H1 (cell line): ENCODE results near the gene MRGPRX2. TPM values are rescaled to one million over a fixed set of nuclear protein-coding genes. Genes with fewer than 3 reads are reported as not detected.

ENCODE experiments used
- CTCF ChIA-PET: fragments of 300-600 bp; sonication (Branson Sonifier 250); formaldehyde crosslinking; loops from one replicate; lab custom pipeline; 2021; ENCODE audit not compliant: partially characterized antibody; lab: Charles Lee
- POLR2A ChIA-PET: fragments of 300-600 bp; sonication (Branson Sonifier 250); formaldehyde crosslinking; loops from one replicate; lab custom pipeline; 2021; ENCODE audit warnings: inconsistent platforms; ENCODE audit not compliant: partially characterized antibody; lab: Charles Lee
- DNase-seq, 2 experiments: peaks; one replicate each; pipeline versions ENCODE4 v3.0.0 to v3.0.0-alpha.2; 2010 to 2022; ENCODE audit warnings: low spot score in 2 of 2, low read depth in 1 of 2, mixed read lengths in 1 of 2
- FAIRE-seq: peaks from 2 replicates; lab custom pipeline; 2011; peaks lifted over from hg19 to GRCh38; lab: Jason Lieb, UNC
- H2AFZ ChIP-seq: 2 replicates; pipeline ENCODE4 v1.8.1; 2012; ENCODE audit warnings: low read length, inconsistent platforms
- H2AK5ac ChIP-seq: 2 replicates; pipeline ENCODE4 v1.6.1; 2013; ENCODE audit warnings: low read depth, low read length
- H2BK120ac ChIP-seq: replicated peaks from 2 replicates; pipeline ENCODE3; 2013; ENCODE audit warnings: low read depth, low read length, inconsistent platforms
- H2BK12ac ChIP-seq: 2 replicates; pipeline ENCODE4 v1.6.1; 2013; ENCODE audit warnings: low read depth, low read length
- H2BK15ac ChIP-seq: 2 replicates; pipeline ENCODE4 v1.6.1; 2013; ENCODE audit warnings: low read length
- H2BK20ac ChIP-seq: 2 replicates; pipeline ENCODE4 v1.6.1; 2013; ENCODE audit warnings: low read length
- H2BK5ac ChIP-seq: 2 replicates; pipeline ENCODE4 v1.6.1; 2013; ENCODE audit warnings: low read depth, low read length
- H3K14ac ChIP-seq: 2 replicates; pipeline ENCODE4 v1.6.1; 2013; ENCODE audit warnings: inconsistent platforms; ENCODE audit not compliant: insufficient read length
- H3K18ac ChIP-seq: 2 replicates; pipeline ENCODE4 v1.6.1; 2013; ENCODE audit warnings: low read length; ENCODE audit errors: extremely low read depth
- H3K23ac ChIP-seq: 2 replicates; pipeline ENCODE4 v1.6.1; 2013; ENCODE audit warnings: inconsistent platforms; ENCODE audit not compliant: insufficient read length
- H3K23me2 ChIP-seq: 2 replicates; pipeline ENCODE4 v1.6.1; 2013; ENCODE audit warnings: low read depth, low read length
- H3K27ac ChIP-seq: 2 replicates; pipeline ENCODE4 v1.6.1; 2011; ENCODE audit warnings: low read depth, low read length, inconsistent platforms
- H3K27me3 ChIP-seq, 4 experiments: replicated peaks in 1 of 4; 1 replicate in 1 of 4; 2 replicates in 3 of 4; pipeline versions ENCODE4 v1.6.1 to v1.8.1; 2011 to 2013; ENCODE audit warnings: low read length in 3 of 4, mild to moderate bottlenecking in 3 of 4, inconsistent platforms in 2 of 4, mixed read lengths in 2 of 4, moderate library complexity in 1 of 4; ENCODE audit not compliant: control insufficient read depth in 3 of 4, insufficient read depth in 3 of 4; ENCODE audit errors: extremely low read depth in 1 of 4
- H3K36me3 ChIP-seq, 4 experiments: 2 replicates each; pipeline versions ENCODE4 v1.6.1 to v1.8.1; 2011 to 2013; ENCODE audit warnings: mild to moderate bottlenecking in 4 of 4, low read length in 3 of 4, moderate library complexity in 2 of 4, control low read depth in 1 of 4, inconsistent platforms in 1 of 4; ENCODE audit not compliant: insufficient read depth in 4 of 4, control insufficient read depth in 2 of 4
- H3K4ac ChIP-seq: replicated peaks from 2 replicates; pipeline ENCODE3; 2013; ENCODE audit warnings: low read length, low read depth, mixed read lengths, inconsistent platforms; ENCODE audit not compliant: insufficient read length
- H3K4me1 ChIP-seq, 4 experiments: replicated peaks in 1 of 4; 1 replicate in 1 of 4; 2 replicates in 3 of 4; pipeline versions ENCODE4 v1.6.1 to v1.8.1; 2011 to 2013; ENCODE audit warnings: low read length in 3 of 4, inconsistent platforms in 2 of 4, mixed read lengths in 1 of 4; ENCODE audit not compliant: insufficient read depth in 4 of 4, control insufficient read depth in 3 of 4
- H3K4me2 ChIP-seq, 2 experiments: 2 replicates each; pipeline versions ENCODE4 v1.6.1 to v1.8.1; 2011 to 2013; ENCODE audit warnings: low read depth in 2 of 2, low read length in 2 of 2, control low read depth in 1 of 2, inconsistent platforms in 1 of 2, mild to moderate bottlenecking in 1 of 2; ENCODE audit not compliant: insufficient read depth in 1 of 2
- H3K4me3 ChIP-seq, 4 experiments: fragments of 200-600, 300-600 bp in 1 of 4; sonication (generic), shearing (Covaris generic), sonication (Bioruptor Twin) in 1 of 4; 2 replicates each; pipeline versions ENCODE4 v1.5.1 to v1.8.1; 2011 to 2016; ENCODE audit warnings: low read length in 4 of 4, low read depth in 3 of 4, control low read depth in 2 of 4, inconsistent platforms in 2 of 4, mild to moderate bottlenecking in 2 of 4, mixed read lengths in 1 of 4, moderate library complexity in 1 of 4; ENCODE audit not compliant: insufficient read depth in 2 of 4; ENCODE audit errors: extremely low read depth in 1 of 4
- H3K56ac ChIP-seq: replicated peaks from 2 replicates; pipeline ENCODE3; 2013; ENCODE audit warnings: low read depth, mild to moderate bottlenecking, mixed read lengths, low read length, inconsistent platforms; ENCODE audit not compliant: insufficient read length
- H3K79me1 ChIP-seq: 2 replicates; pipeline ENCODE4 v1.6.1; 2013; ENCODE audit warnings: low read depth, low read length, control low read depth
- H3K79me2 ChIP-seq, 2 experiments: 2 replicates each; pipeline versions ENCODE4 v1.6.1 to v1.8.1; 2012 to 2013; ENCODE audit warnings: low read length in 2 of 2, mild to moderate bottlenecking in 2 of 2, inconsistent platforms in 1 of 2; ENCODE audit not compliant: insufficient read depth in 2 of 2, control insufficient read depth in 1 of 2
- H3K9ac ChIP-seq, 4 experiments: replicated peaks in 1 of 4; 1 replicate in 1 of 4; 2 replicates in 3 of 4; pipeline versions ENCODE4 v1.6.1 to v1.8.1; 2011 to 2013; ENCODE audit warnings: low read depth in 3 of 4, low read length in 3 of 4, control low read depth in 2 of 4, mild to moderate bottlenecking in 2 of 4, moderate library complexity in 2 of 4, inconsistent platforms in 1 of 4; ENCODE audit errors: extremely low read depth in 1 of 4
- H3K9me3 ChIP-seq, 2 experiments: 2 replicates each; pipeline versions ENCODE4 v1.6.1 to v1.8.1; 2012 to 2013; ENCODE audit warnings: mild to moderate bottlenecking in 2 of 2, moderate library complexity in 2 of 2, control low read depth in 1 of 2, inconsistent platforms in 1 of 2, low read depth in 1 of 2, low read length in 1 of 2, mixed read lengths in 1 of 2; ENCODE audit not compliant: insufficient read depth in 2 of 2
- H4K20me1 ChIP-seq, 2 experiments: replicated peaks in 1 of 2; 2 replicates each; pipeline versions ENCODE3 to v1.8.1; 2011 to 2013; ENCODE audit warnings: inconsistent platforms in 2 of 2, low read length in 2 of 2, mild to moderate bottlenecking in 1 of 2; ENCODE audit not compliant: insufficient read depth in 2 of 2, control insufficient read depth in 1 of 2
- H4K5ac ChIP-seq: 2 replicates; pipeline ENCODE4 v1.6.1; 2013; ENCODE audit warnings: low read length, low read depth, mixed read lengths, inconsistent platforms; ENCODE audit not compliant: insufficient read length
- H4K8ac ChIP-seq: 2 replicates; pipeline ENCODE4 v1.8.0; 2013; ENCODE audit warnings: mild to moderate bottlenecking, moderate library complexity, low read length, inconsistent platforms; ENCODE audit not compliant: insufficient read depth; ENCODE audit errors: extremely low read depth
- H4K91ac ChIP-seq: replicated peaks from 2 replicates; pipeline ENCODE3; 2013; ENCODE audit warnings: low read length, mixed read lengths, inconsistent platforms; ENCODE audit not compliant: insufficient read length
- GTF2F1 ChIP-seq: IDR thresholded peaks from 2 replicates; pipeline ENCODE4 v1.6.1; 2012; ENCODE audit warnings: low read depth, low read length, improper control_type of control experiment, borderline replicate concordance
- RFX5 ChIP-seq: IDR thresholded peaks from 2 replicates; pipeline ENCODE4 v1.6.1; 2011; ENCODE audit warnings: low read depth, low read length, improper control_type of control experiment, borderline replicate concordance
- TAF7 ChIP-seq: optimal IDR thresholded peaks from 2 replicates; pipeline ENCODE3; 2011; ENCODE audit warnings: low read depth, mild to moderate bottlenecking, inconsistent platforms, low read length, moderate library complexity, borderline replicate concordance
- WGBS, 2 experiments: shearing (Covaris generic) in 1 of 2; methylation state at CpG; one replicate each; pipeline versions ENCODE4 v1.1.6 to v1.1.7; 2013 to 2015; ENCODE audit warnings: low lambda C conversion rate in 2 of 2, mixed read lengths in 2 of 2, inconsistent platforms in 1 of 2, low coverage in 1 of 2, missing lambda C conversion rate in 1 of 2; ENCODE audit not compliant: insufficient replicate concordance in 2 of 2, insufficient coverage in 1 of 2, insufficient read length in 1 of 2; ENCODE audit errors: extremely low coverage in 1 of 2, missing lambda C conversion rate in 1 of 2; 5-methylcytosine and 5-hydroxymethylcytosine counted together
- polyA plus RNA-seq, 7 experiments: library from polyadenylated mRNA; depleted of rRNA in 3 of 7; stranded (reverse) in 5 of 7; unstranded in 2 of 7; fragments of >200 nt in 5 of 7; fragments of 200-250 nt in 2 of 7; gene quantifications; 1 replicate in 5 of 7; 2 replicates in 1 of 7; 4 replicates in 1 of 7; pipeline versions ENCODE4 v1.2.1 to v1.2.3, GENCODE V29; 2011 to 2013; ENCODE audit warnings: missing spikeins in 2 of 7, mixed read lengths in 2 of 7
- total RNA-seq: library from RNA; stranded (reverse); fragmentation: NEBNext Ultra II Directional; extraction: Animal tissue kit (Norgen Biotek cat#: 25700); gene quantifications from 2 replicates; pipeline ENCODE4 v1.2.1, GENCODE V29; 2021

The MRGPRX2 gene
- total and polyA plus RNA-seq, 2 of the 8 experiments (the other 6 are each of a cell fraction or from before 2014, with no cell fraction given): not detected

DNA sequence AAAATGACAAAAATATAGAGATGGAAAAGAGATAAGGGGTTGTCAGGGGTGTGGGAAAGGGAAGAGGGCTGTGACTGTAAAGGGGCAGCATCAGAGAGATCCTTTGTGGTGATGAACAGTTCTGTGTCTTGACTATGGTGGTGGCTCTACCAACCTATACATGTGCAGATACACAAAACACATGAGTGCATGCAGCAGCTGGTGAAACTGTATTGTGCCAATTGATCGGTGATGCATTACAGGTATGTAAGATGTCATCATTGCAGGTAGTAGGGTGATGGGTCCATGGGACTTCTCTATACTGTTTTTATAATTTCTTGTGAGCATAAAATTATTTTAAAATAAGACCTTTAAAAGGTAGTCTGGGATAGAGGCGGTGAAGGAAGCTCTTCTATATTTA lies 32.3 kb upstream of the MRGPRX2 start:
- Histone ChIP-seq H3K79me2 (no peaks in the 10 kb centered on the region), H3K4me2 (no peak overlapping the region), H2BK12ac (no peak overlapping the region), H3K23ac (no peak overlapping the region), H3K56ac (no peak overlapping the region), H3K9me3 (no peaks in the 10 kb centered on the region), H2AK5ac (no peak overlapping the region), H2BK15ac (no peak overlapping the region), H4K5ac (no peak overlapping the region), H3K4ac (no peak overlapping the region), H3K36me3 (no peaks in the 10 kb centered on the region), H3K9ac (no peak overlapping the region), H4K8ac (no peak overlapping the region), H3K27me3 (no peaks in the 10 kb centered on the region), H3K27ac (no peak overlapping the region), H2BK20ac (no peak overlapping the region), H2BK5ac (no peak overlapping the region), H3K18ac (no peak overlapping the region), H3K14ac (no peak overlapping the region), H2BK120ac (no peak overlapping the region), H4K20me1 (no peaks in the 10 kb centered on the region), H3K4me3 (no peak overlapping the region), H2AFZ (no peak overlapping the region), H4K91ac (no peak overlapping the region), H3K79me1 (no peaks in the 10 kb centered on the region; the same call in 1 of the 2 replicates), H3K23me2 (no peaks in the 10 kb centered on the region), H3K4me1 (no peaks in the 10 kb centered on the region)
- DNase-seq: no peak
- TF ChIP-seq TAF7 (no peak), GTF2F1 (no peak), RFX5 (no peak)
- CTCF ChIA-PET: interaction anchor here (0.9 to 1.6 kb wide), 6 partner anchors 8 to 86 kb away, joined by 3 to 5 read pairs (median 4); no protein-coding TSS in a partner anchor
- 70% methylated on average over 2 of the region's 2 CpGs; no CpG with 5 or more reads in 1 of the 2 experiments for WGBS, 2 experiments
- POLR2A ChIA-PET: no interaction called here
- no peak for FAIRE-seq
